ENCODE measurements around the gene C10orf90. TPM values are rescaled to one million over a fixed set of nuclear protein-coding genes. Genes with fewer than 3 reads are reported as not detected.
"Not testable (repeated sequence)": the region's sequence is repeated elsewhere in the genome, so short reads cannot be mapped to it uniquely, and the experiment has no call there.

C10orf90 gene
- polyA plus RNA-seq, 5 donors: 13.0 to 29.3 (median 16.3) TPM

DNA sequence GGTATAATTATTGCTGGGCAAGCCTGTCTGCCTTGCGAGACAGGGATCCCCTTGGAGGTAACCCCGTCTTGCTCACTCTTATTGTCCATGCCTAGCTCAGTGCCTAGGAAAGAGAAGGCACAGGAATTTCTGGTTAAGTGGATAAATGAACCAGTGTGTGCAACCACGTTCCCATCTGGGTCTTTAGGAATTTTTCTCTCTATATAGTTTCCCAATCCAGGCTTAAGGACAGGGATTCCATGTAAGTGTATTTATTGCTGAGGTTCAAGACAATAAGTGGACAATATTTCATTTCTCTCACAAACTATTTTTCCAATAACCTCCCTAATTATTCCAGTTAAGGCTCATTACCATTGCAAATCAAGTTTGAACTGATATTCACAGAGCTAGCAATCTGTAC is 273.3 kb downstream of the C10orf90 start:
- DNase-seq: no peak

DNA sequence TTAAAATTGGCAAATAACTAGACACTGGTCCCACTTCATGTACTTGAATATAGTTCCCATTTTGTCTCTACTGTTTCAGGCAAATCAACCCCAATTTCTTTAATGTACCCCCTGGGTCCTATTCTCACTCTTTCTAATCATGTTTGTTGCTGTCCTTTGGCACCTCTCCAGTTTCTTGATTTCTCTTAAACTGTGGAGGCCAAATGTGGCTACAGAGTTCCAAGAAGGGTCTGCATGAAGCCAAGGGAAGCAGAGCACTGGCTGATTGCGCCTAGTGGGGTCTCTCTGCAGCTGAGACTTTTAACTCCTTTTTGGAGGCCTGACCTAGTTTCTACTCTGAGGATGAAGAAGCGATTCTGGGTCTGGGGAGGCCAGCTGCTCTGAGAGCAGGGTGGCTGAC is 275.5 kb downstream of the C10orf90 start:
- DNase-seq: no peak

DNA sequence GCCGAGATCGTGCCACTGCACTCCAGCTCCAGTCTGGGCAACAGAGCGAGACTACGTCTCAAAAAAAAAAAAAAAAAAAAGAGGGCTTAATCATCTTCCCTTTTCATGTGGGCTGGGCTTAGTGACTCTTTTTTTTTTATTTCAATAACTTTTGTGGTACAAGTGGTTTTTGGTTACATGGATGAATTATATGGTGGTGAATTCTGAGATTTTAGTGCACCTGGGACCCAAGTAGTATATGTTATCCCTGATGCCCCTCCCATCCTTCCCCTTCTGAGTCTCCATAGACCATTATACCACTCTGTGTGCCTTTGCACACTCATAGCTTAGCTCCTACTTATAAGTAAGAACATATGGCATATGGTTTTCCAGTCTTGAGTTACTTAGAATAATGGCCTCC is 277.4 kb downstream of the C10orf90 start:
- no peak for DNase-seq

DNA sequence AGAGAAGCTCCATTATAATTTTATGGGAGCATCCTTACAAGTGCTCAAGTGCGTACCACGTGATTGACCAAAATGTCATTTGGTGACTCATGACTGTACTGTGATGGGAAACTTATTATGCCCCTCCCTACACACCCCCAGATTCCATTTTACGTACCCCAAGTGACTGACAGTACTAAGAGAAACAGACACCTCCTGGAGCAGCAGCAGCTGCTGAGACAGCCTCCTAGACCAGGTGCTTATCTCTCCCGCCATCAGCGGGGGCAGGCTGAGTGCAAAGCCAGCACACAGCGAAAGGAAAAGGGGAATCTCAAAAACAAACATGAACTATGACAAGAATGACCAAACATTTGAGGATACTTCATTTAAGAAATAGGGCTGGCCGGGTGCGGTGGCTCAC is 278.0 kb downstream of the C10orf90 start:
- DNase-seq: no peak

DNA sequence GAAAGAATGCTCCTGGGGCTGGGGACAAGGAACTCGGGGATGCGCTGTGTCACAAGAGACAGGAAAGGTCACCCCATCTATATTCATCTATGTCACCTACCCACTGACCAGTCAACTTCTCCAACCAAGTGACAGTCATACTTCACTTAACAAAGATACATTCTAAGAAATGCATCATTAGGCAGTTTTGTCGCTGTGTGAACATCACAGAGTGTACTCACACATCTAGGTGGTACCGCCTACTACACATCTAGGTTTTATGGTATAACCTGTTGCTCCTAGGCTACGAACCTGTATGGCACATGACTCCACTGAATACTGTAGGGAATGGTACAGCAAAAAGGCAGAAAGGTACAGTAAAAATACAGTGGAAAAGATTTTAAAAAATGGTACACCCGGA is 278.4 kb downstream of the C10orf90 start:
- DNase-seq: no peak

DNA sequence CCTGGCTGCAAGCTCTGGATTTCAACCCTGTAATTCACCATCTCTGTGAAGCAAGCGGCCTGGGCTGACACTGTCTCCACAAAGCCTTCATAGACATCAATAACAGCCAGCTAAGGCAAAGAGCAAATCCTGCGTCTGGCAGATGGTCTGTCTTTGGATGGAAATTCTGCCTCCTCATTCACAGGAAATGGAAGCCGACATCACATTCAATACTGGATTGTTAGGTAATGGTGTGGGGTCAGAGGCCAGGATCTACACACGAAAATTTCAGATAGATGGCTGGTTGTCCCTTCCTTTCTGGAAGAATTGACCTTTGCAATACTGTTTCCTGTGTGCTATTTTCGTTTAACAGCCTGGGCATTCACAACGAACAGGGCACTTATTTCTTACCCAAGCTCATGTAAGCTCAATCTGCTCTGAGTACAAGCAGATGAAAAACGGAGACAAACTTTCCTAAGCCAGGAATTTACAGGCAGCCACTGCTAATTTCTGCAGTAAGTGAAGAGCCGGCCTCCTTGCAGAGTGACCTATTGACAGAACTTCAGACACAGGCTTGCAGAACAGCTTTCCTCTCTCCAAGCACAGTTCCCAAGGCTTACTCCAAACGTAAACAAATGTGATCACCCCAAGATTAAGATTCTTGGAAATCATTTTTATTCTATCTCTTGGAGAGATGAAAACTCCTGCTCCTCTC is 279.2 kb downstream of the C10orf90 start:
- peak; percentile 73 to 76 for DNase-seq

DNA sequence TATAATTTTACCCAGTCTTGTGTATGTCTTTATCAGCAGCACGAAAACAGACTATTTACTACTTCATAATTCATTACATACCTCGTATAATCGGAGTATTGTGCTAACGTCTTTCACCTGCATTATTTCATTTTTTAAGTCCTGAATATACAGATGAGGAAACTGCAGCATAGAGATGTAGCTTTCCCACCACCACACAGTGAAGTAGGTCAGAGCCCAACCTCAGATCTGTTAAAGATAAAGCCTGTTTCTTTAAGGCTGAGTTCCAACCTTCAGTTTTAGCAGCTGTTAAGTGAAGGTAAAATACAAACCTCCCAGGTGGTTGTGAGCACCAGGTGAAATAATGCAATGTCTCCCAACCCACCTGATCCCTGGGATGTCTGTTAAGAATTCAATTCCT is 280.2 kb downstream of the C10orf90 start:
- no peak for DNase-seq

DNA sequence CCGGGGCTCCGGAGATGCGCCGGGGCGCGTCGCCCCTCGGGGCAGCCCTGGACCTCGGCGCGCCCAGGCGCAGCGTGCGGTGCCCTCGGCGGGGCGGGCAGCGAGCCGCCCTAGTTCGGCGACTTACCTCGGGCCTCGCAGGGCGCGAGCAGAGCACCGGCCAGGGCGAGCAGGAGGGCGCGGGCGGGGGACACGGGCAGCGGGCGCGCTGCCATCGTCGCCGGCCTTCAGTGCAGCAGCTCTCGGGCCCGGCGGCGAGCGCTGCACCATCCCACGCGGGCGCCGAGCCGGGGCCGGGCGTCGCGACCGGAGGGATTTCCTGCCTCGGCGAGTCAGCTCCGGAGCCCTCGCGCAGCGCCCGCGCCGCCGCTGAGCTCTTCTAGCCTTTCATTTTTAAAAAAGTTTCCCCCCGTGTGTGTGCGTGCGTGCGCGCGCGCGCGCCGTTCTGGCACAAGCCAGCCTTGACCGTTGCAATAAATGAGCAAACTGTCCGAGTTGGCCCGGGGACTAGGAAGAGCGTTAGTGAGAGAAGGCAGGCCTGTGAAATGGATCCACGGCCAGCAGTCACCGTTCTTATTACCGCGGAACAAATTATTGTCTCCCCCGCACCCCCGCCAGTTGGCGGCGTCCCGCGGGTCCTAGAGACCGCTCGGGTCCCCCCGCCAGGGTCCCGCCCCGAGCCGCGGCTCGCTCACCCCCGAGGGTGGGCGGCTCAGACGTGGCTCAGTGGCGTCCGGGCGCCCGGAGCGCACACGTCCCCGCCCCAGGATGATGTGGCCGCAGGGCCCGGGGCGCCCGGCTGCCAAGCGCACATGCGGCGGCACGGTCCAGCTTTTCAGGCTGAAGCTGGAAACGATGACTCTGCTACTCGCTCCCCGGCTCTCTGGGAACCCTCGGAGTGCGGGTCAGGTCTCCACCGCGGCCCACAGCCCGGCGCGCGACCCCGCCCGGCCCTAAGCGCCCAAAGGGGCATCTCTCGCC is 282.3 kb downstream of the C10orf90 start, which contains the start of gene ADAM12:
TSS of gene ADAM12 (minus strand) at position 547 of the 981 bp plus-strand sequence. CDS start at position 215, 332 bp downstream.
- DNase-seq: no peak

DNA sequence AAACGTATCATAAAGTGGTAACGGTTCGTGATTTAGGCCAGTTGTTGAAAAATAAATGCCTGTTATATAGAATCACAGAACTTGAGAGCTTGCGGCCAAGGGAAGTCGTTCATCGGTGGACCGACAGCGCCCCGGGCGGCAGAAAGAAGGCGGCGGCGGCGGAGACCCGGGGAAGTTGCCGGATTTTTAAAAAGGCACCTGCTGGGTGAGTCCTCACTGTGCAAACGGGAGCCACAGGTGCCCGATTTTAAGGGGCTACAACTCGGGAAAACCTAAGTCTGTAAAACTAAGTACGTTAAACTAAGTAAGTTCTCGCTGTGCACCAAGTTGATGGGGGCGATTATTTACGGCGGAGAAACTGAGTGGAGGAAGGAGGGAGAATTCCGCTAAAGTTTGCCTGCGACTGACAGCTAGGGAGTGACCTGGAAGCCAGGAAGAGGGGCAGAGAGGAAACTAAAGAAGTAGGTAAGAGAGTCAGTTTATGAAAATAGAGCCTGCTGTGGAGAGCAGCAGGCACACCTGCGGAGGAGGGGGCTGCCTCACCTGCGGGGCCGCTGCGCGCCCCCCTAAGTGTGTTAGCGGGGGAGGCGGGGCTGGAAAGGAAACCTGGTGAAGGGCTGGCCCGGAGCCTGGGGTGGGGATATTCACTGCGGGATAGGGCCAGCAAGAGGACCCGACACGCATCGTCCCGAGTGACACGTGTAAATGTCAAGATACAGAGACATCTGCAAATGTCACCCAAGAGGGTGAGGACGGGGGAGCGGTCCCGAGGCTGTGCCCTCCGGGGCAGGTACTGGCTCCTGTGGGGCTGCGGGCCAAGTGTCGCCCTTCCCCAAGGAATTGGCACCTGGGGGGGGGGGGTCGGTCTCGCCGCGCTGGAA is 283.2 kb downstream of the C10orf90 start:
- peak; percentile 68 for DNase-seq

DNA sequence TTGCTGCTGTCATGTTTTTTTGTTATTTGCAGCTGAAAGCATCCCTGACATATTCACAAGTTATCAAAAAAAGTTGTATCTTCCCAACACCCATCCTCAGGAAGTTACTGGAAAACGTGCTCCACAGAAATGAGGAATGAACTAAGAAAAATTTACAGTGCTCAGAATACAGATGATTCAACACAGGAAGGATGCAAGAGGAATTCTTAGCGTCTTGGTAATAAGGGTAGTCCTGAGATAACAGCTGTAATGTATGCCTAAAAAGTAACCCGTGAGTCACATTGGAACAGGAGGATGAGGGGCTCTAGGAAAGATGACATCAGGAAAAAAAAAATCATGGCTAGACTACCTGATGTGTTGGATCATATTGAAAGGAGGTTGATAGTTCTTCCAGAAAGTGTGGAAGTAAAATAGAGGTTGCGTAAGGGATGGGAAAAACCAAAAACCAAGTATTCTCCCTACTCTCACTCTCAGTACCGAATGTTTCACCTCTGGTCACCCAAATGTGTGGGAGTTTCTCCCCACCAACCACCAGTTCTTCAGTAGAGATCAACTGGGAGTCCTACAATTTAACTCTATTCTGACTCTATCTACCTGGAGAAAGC is 286.1 kb downstream of the C10orf90 start:
- no peak for DNase-seq

DNA sequence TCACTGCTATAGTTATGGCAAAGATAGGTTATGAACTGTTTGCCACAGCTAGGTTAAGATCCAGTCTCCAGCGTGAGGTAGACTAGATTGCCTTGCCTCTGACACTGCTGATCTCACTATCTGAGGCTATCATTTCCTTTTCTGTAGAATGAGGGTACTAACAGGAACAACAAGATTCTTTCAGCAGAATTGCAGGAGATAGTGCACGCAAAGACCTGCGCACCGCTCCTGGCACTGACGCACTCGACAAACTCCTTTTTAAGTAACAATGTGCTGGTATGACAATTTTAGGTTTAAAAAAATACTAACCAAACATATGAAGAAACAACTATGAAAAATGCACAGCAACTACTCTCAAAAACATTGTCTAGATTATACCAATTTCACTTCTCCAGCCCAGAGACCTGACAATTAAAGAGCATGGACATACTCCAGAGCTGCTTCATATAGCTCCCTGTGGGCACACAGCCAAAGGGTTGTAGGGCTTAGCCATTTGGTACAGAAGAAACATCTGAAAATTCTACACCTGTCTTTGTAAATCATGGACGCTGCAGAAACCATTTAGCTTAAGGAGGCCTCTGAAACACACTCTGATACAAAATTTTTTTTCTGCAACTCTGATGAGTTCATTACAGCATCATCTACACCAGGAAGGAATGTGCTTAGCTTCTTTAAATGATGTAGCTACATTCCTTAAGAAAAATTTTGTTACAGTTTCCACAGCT is 290.0 kb downstream of the C10orf90 start:
- DNase-seq: no peak

DNA sequence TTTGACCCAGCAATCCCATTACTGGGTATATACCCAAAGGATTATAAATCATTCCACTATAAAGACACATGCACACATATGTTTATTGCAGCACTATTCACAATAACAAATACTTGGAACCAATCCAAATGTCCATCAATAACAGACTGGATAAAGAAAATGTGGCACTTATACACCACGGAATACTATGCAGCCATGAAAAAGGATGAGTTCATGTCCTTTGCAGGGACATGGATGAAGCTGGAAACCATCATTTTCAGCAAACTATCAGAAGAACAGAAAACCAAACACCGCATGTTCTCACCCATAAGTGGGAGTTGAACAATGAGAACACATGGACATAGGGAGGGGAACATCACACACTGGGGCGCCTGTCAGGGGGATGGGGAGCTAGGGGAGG is 291.3 kb downstream of the C10orf90 start:
- DNase-seq: not testable (repeated sequence)

DNA sequence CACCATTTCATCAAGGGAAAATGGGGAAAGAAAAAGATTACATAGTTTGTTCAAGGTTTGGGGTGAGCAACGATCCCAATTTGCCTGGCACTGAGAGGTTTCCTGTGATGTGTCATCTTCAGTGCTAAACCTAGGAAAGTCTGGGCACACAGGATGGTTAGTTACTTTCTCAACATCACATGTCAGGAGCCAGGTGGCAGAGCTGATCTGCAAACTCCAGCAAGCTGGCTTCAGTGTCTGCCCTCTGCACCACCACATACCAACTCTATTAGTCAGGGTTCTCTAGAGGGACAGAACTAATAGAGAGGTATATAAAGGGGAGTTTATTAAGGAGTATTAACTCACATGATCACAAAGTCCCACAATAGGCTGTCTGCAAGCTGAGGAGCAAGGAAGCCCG is 293.5 kb downstream of the C10orf90 start:
- no peak for DNase-seq

DNA sequence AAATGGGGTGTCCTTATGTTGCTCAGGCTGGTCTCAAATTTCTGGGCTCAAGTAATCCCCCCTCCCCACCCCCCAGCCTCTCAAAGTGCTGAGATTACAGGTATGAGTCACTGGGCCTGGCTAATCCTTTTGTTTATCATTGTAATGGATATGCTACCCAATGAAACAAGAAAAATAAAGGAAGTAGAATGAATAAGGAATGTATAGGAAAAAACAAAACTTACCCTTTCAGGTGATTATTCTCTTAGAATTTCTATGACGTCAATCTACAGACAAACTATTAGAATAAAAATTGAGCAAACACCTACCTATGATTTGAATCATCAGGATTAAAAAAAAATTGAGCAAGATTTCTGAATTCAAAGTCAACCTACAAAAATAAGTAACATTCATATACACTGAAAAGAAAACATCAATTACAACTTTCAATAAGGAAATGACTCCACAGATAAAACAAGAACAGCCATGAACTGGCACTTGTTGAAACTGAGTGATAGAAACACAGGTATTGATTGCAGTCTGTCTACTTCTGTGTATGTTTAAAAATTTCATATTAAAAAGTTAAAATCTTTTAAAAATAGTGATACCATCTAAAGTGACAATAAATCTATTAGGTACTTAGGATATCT is 294.5 kb downstream of the C10orf90 start:
- no peak for DNase-seq

DNA sequence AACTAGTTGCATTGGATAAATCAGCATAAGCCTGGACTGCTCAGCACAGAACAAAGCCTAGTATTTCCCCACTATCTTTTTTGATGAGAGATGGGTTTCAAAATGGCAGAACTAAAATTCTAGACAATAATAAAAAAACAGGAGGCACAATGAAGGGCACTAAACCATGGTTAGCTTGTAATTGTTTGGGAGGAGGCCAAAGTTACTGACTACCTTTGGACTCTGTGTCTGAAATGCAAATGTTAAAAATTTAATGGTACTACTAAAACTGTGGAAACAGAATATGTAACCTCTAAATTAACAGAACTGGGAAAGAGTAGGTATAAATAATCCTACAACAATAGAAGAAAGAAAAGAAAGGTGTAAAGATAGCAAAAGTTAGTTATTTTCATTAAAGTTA is 295.2 kb downstream of the C10orf90 start:
- no peak for DNase-seq

Other genes starting within 250 kb of the C10orf90 start
- gene DOCK1, start 234.7 kb upstream of the C10orf90 start, polyA plus RNA-seq (ENCODE audit: insufficient read depth in 1 of 5, insufficient read length in 5 of 5, low replicate concordance in 1 of 5): 10 to 100 TPM; 54.9 to 72.3 (median 68.9) TPM

All from right lung (tissue), 5 donors.